Measurements from ENCODE around the gene ZNF784. TPM values are rescaled to one million over a fixed set of nuclear protein-coding genes. Genes with fewer than 3 reads are reported as not detected.
A peak's percentile ranks its signal among the peaks of the same experiment; 100 is the strongest.

Gene ZNF784
- total and polyA plus RNA-seq, 4 donors: 0.79 to 6.0 (median 3.8) TPM

DNA sequence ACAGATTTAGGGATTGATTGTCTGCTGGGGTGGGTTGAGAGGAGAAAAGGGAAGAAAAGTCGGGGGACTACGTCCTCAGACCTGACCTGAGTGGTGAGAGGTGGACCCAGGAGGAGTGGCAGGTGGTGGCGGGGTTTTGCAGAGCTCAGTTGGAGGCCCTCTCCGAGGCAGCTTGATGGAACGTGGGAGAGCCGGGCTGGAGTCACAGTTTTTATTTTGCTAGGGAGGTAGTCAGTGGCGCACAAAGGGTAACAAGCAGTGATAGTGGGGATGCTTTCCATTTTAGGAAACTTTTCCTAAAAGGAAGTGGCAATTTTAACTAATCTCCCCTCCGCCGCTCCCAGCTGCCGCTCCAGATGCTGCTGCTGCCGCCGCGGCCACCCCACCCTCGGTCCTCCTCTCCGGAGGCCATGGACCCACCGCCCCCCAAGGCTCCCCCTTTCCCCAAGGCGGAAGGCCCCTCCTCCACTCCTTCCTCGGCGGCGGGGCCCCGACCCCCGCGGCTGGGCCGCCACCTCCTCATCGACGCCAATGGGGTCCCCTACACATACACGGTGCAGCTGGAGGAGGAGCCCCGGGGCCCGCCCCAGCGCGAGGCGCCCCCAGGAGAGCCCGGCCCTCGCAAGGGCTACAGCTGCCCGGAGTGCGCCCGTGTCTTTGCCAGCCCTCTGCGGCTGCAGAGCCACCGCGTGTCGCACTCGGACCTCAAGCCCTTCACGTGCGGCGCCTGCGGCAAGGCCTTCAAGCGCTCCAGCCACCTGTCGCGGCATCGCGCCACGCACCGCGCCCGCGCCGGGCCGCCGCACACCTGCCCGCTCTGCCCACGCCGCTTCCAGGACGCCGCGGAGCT is 18.0 kb upstream of the ZNF784 start:
- Histone ChIP-seq H3K36me3 (ENCODE audit: control insufficient read depth in 4 of 4, insufficient read depth in 3 of 4, low read depth in 1 of 4, low read length in 3 of 4) (peaks cover 0 to 9% (median under 1%) of the 10 kb centered on the region in 4 donors), H3K9ac (ENCODE audit: low read depth in 1 of 2, low read length in 2 of 2) (peak overlapping the region in 1 of 2 donors; percentile 20), H3K27me3 (ENCODE audit: control insufficient read depth in 4 of 4, insufficient read depth in 4 of 4, low read length in 3 of 4) (no peaks in the 10 kb centered on the region), H3K9me3 (ENCODE audit: control insufficient read depth in 4 of 4, low read length in 3 of 4) (no peaks in the 10 kb centered on the region), H3K4me3 (ENCODE audit: low read depth in 1 of 3, low read length in 3 of 3) (peak overlapping the region; percentile 50 to 65 (median 52)), H3K4me1 (ENCODE audit: control insufficient read depth in 4 of 4, insufficient read depth in 4 of 4, low read length in 3 of 4) (peaks cover 17 to 71% (median 52%) of the 10 kb centered on the region in 4 donors), H3K27ac (ENCODE audit: low read depth in 1 of 2, low read length in 2 of 2) (peak overlapping the region; percentile 75 to 91)
- 2% methylated on average over 65 of the region's 65 CpGs for WGBS
- TF ChIP-seq FOXA1 (IDR thresholded peaks at IDR 0.05) (no peak), GABPA (IDR thresholded peaks at IDR 0.05 in 1 of 2, conservative IDR thresholded peaks at IDR 0.05 in 1 of 2) (no peak), SP1 (IDR thresholded peaks at IDR 0.05) (no peak), RAD21 (IDR thresholded peaks at IDR 0.05) (no peak), TAF1 (conservative IDR thresholded peaks at IDR 0.05) (no peak), JUND (IDR thresholded peaks at IDR 0.05) (no peak), RXRA (IDR thresholded peaks at IDR 0.05) (no peak), HNF4G (IDR thresholded peaks at IDR 0.05) (no peak), NR2F2 (IDR thresholded peaks at IDR 0.05) (no peak), EGR1 (IDR thresholded peaks at IDR 0.05; ENCODE audit: low read depth in 2 of 2) (no peak), YY1 (IDR thresholded peaks at IDR 0.05) (no peak), HNF4A (conservative IDR thresholded peaks at IDR 0.05) (no peak), FOXA2 (IDR thresholded peaks at IDR 0.05) (no peak)
- TF ChIP-seq, protein P1, sequence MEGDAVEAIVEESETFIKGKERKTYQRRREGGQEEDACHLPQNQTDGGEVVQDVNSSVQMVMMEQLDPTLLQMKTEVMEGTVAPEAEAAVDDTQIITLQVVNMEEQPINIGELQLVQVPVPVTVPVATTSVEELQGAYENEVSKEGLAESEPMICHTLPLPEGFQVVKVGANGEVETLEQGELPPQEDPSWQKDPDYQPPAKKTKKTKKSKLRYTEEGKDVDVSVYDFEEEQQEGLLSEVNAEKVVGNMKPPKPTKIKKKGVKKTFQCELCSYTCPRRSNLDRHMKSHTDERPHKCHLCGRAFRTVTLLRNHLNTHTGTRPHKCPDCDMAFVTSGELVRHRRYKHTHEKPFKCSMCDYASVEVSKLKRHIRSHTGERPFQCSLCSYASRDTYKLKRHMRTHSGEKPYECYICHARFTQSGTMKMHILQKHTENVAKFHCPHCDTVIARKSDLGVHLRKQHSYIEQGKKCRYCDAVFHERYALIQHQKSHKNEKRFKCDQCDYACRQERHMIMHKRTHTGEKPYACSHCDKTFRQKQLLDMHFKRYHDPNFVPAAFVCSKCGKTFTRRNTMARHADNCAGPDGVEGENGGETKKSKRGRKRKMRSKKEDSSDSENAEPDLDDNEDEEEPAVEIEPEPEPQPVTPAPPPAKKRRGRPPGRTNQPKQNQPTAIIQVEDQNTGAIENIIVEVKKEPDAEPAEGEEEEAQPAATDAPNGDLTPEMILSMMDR (IDR thresholded peaks at IDR 0.05; ENCODE audit: low read depth, low read length, missing input control): no peak
- TF ChIP-seq, protein P2, sequence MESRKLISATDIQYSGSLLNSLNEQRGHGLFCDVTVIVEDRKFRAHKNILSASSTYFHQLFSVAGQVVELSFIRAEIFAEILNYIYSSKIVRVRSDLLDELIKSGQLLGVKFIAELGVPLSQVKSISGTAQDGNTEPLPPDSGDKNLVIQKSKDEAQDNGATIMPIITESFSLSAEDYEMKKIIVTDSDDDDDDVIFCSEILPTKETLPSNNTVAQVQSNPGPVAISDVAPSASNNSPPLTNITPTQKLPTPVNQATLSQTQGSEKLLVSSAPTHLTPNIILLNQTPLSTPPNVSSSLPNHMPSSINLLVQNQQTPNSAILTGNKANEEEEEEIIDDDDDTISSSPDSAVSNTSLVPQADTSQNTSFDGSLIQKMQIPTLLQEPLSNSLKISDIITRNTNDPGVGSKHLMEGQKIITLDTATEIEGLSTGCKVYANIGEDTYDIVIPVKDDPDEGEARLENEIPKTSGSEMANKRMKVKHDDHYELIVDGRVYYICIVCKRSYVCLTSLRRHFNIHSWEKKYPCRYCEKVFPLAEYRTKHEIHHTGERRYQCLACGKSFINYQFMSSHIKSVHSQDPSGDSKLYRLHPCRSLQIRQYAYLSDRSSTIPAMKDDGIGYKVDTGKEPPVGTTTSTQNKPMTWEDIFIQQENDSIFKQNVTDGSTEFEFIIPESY (IDR thresholded peaks at IDR 0.05): no peak
- TF ChIP-seq, protein P3, sequence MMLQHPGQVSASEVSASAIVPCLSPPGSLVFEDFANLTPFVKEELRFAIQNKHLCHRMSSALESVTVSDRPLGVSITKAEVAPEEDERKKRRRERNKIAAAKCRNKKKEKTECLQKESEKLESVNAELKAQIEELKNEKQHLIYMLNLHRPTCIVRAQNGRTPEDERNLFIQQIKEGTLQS (IDR thresholded peaks at IDR 0.05): no peak
- no peak for DNase-seq (ENCODE audit: low spot score)

DNA sequence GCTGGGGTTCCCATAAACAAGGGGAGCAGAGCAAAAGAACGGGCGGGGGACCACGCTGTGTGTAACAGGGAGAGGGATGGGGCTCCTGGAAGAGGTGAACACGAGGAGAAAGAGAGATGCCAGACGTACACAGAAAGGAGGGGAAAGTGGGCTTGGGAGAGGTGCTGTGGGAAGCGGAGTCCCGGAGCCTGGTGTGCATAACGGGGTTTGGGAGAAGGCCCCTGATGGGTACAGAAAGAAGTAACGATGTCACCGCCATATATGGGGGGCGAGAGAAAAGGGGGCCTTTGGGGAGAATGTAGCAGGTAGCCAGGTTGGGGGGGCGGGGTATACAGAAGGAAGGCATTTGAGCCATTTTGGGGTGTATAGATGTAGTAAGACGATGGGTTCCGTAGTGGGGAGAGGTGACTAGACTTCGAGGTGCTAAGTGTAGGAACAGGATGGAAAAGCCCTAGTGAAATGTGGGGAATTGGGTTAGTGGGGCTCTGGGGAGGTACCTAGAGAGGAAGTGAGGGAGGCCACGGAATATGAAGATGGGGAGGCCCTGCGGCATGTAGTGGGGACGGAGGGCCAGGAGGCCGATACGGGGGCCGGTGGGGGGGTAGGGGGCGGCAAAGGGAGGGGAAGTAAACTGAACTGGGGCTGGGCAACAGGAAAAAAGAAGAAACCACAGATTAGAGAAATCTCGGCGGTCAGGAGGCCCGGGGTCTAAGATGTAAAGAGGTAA is 17.2 kb upstream of the ZNF784 start:
- Histone ChIP-seq H3K9me3 (ENCODE audit: control insufficient read depth in 4 of 4, low read length in 3 of 4) (no peaks in the 10 kb centered on the region), H3K9ac (ENCODE audit: low read depth in 1 of 2, low read length in 2 of 2) (peak overlapping the region; percentile 58 to 84), H3K4me3 (ENCODE audit: low read depth in 1 of 3, low read length in 3 of 3) (peak overlapping the region; percentile 65 to 86 (median 79)), H3K27me3 (ENCODE audit: control insufficient read depth in 4 of 4, insufficient read depth in 4 of 4, low read length in 3 of 4) (no peaks in the 10 kb centered on the region), H3K27ac (ENCODE audit: low read depth in 1 of 2, low read length in 2 of 2) (peak overlapping the region; percentile 83 to 91), H3K36me3 (ENCODE audit: control insufficient read depth in 4 of 4, insufficient read depth in 3 of 4, low read depth in 1 of 4, low read length in 3 of 4) (peaks cover 0 to 9% (median under 1%) of the 10 kb centered on the region in 4 donors), H3K4me1 (ENCODE audit: control insufficient read depth in 4 of 4, insufficient read depth in 4 of 4, low read length in 3 of 4) (peaks cover 18 to 70% (median 51%) of the 10 kb centered on the region in 4 donors)
- DNase-seq (ENCODE audit: low spot score): no peak
- TF ChIP-seq HNF4G (IDR thresholded peaks at IDR 0.05) (no peak), EGR1 (IDR thresholded peaks at IDR 0.05; ENCODE audit: low read depth in 2 of 2) (no peak), YY1 (IDR thresholded peaks at IDR 0.05) (no peak), RXRA (IDR thresholded peaks at IDR 0.05) (no peak)
- WGBS: 1% methylated on average over 25 of the region's 25 CpGs
